Pancreas (tissue), 10 donors: ENCODE measurements around the gene UBR7. TPM values are rescaled to one million over a fixed set of nuclear protein-coding genes. Genes with fewer than 3 reads are reported as not detected.

ENCODE experiments used
- ATAC-seq, 4 donors: fragments of 200-7000 bp; cut with Tn5 transposase; one replicate each; pipeline versions ENCODE4 v1.8.0 to v1.9.1; 2020; ENCODE audit warnings: mild to moderate bottlenecking in 4 of 4, moderate library complexity in 4 of 4
- DNase-seq, 6 donors: peaks; one replicate each; pipeline ENCODE4 v3.0.0-alpha.2; 2020
- FAIRE-seq: peaks from 2 replicates; lab custom pipeline; 2012; peaks lifted over from hg19 to GRCh38; lab: Jason Lieb, UNC
- H3K27ac ChIP-seq, 4 donors: fragments of 200-600 bp; sonication (generic); 1 replicate in 3 of 4; 2 replicates in 1 of 4; pipeline versions ENCODE4 v1.5.0 to v1.8.0; 2020
- H3K27me3 ChIP-seq, 4 donors: fragments of 200-600 bp; one replicate each; pipeline ENCODE4 v1.8.0; 2021
- H3K36me3 ChIP-seq, 3 donors: fragments of 200-600 bp; sonication (generic) in 1 of 3; one replicate each; pipeline versions ENCODE4 v1.5.0 to v1.8.0; 2020 to 2021
- H3K4me1 ChIP-seq, 3 donors: fragments of 200-600 bp; one replicate each; pipeline ENCODE4 v1.8.0; 2021
- H3K4me3 ChIP-seq, 4 donors: fragments of 200-600 bp; sonication (generic) in 2 of 4; one replicate each; pipeline versions ENCODE4 v1.5.0 to v1.8.0; 2020 to 2021
- H3K9me3 ChIP-seq, 4 donors: fragments of 200-600 bp; one replicate each; pipeline ENCODE4 v1.8.0; 2021
- WGBS, 2 donors: extraction: QIAGEN DNeasy Blood & Tissue Kit; methylation state at CpG; one replicate each; pipeline ENCODE4 v1.1.7; 2013; 5-methylcytosine and 5-hydroxymethylcytosine counted together
- intact Hi-C, 3 donors: fragments of 100-400 bp; cut with DNase I; formaldehyde crosslinking; loops; one replicate each; pipeline versions ENCODE4 v1.11.1 to v1.14.2; 2022
- polyA plus RNA-seq, 2 donors: library from polyadenylated mRNA; stranded (reverse); fragments of 200-250 nt; gene quantifications; one replicate each; pipeline ENCODE4 v1.2.3, GENCODE V29; 2013
- total RNA-seq, 6 donors: library from RNA; stranded (reverse); fragmentation: NEBNext Ultra II Directional in 4 of 6; extraction: Animal tissue kit (Norgen Biotek cat#: 25700) in 4 of 6; gene quantifications; one replicate each; pipeline versions ENCODE4 v1.2.1 to v1.2.4, GENCODE V29; 2021 to 2023
- TF ChIP-seq, protein P1 (sequence below), 4 donors: fragments of 200-600 bp; sonication (generic) in 3 of 4; IDR thresholded peaks; one replicate each; pipeline versions ENCODE4 v1.5.0 to v1.8.0; 2021; ENCODE audit warnings: antibody characterized with exemption in 4 of 4
- donor health status: healthy with polysubstance abuse.
- donor health status: DM: no; HTN: no; CAD: no; lungs with moderate emphysema.
- donor health status: DM: no; HTN: no; CAD: no.
- donor health status: control.
- donor health status: control.
- donor health status: Bipolar disorder and iron deficiency.
- donor health status: DM: yes; HTN: yes; CAD: no.
- donor health status: DM: no; HTN: no; CAD: no.
- donor health status: DM: no; HTN: no; CAD: no.
- donor health status: DM: yes; HTN: yes; CAD: no.

UBR7 gene
- total and polyA plus RNA-seq, 8 donors: 5.5 to 17.6 (median 11.9) TPM

DNA sequence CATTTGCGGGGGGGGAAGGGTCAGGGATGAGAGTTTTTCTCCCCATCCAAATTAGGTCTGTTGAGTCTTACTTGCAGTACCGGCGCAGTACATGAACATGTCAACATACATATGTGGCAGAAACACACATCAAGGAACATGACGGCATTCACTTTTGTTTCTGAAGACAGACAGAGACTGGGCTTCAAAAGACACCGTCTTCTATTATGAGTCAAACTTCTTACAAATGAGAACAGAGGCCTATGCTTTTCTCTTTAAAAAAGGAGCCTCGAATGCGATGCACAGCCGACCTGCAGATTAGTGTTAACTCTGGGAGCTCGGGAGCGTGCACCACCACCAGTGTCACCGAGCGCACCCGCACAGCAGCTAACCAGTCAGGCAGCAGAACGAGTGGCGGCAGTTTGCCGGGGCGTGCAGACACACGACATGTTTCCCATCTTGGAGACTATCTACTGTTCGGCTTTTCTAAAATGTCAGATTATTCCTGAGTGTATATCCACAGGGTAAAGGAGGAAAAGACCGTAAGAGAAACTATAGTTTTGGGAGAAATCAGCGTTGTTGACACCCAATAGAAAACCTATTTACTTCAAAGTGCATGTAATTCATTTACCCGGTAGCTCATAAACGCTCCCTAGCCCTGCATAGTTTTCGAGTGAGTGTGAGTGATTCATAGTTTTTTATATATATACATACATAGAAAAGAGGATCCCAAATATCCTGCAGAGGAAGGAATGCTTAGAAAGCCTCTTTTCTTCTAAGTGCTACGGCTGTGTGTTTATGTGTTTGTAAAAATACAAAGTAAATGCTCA, 33.0 kb downstream of the UBR7 start:
- Histone ChIP-seq H3K36me3 (peaks cover 3 to 25% (median 15%) of the 10 kb centered on the region in 3 donors), H3K4me1 (no peaks in the 10 kb centered on the region), H3K9me3 (no peaks in the 10 kb centered on the region), H3K4me3 (no peak overlapping the region), H3K27ac (no peak overlapping the region), H3K27me3 (no peaks in the 10 kb centered on the region)
- TF ChIP-seq, protein P1, sequence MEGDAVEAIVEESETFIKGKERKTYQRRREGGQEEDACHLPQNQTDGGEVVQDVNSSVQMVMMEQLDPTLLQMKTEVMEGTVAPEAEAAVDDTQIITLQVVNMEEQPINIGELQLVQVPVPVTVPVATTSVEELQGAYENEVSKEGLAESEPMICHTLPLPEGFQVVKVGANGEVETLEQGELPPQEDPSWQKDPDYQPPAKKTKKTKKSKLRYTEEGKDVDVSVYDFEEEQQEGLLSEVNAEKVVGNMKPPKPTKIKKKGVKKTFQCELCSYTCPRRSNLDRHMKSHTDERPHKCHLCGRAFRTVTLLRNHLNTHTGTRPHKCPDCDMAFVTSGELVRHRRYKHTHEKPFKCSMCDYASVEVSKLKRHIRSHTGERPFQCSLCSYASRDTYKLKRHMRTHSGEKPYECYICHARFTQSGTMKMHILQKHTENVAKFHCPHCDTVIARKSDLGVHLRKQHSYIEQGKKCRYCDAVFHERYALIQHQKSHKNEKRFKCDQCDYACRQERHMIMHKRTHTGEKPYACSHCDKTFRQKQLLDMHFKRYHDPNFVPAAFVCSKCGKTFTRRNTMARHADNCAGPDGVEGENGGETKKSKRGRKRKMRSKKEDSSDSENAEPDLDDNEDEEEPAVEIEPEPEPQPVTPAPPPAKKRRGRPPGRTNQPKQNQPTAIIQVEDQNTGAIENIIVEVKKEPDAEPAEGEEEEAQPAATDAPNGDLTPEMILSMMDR (IDR thresholded peaks at IDR 0.05): no peak
- FAIRE-seq: no peak
- 93 to 94% methylated on average over 25 of the region's 25 CpGs for WGBS, 2 donors
- no peak for DNase-seq
- ATAC-seq: no peak
- intact Hi-C loops: no loop called here

DNA sequence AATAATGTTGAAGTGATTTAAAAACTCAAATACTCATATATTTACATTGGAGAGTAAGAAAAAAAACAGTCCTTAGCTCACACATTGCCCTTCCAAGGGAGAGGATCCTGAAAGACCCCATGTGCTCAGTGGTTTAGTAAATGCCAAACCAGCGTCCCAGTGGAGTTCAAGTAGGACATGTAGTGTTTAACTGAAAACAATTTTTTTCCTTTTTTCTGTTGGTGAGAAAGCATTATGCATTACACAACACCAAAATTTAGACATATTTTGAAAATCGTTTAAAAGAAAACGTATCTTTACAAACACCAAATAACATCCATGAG, 33.6 kb downstream of the UBR7 start:
- FAIRE-seq: no peak
- Histone ChIP-seq H3K9me3 (no peaks in the 10 kb centered on the region), H3K27me3 (no peaks in the 10 kb centered on the region), H3K27ac (no peak overlapping the region), H3K4me3 (no peak overlapping the region), H3K36me3 (peaks cover 3 to 31% (median 18%) of the 10 kb centered on the region in 3 donors), H3K4me1 (no peaks in the 10 kb centered on the region)
- WGBS, 2 donors: 84 to 90% methylated on average over 3 of the region's 3 CpGs
- intact Hi-C loops: no loop called here
- TF ChIP-seq, protein P1 (IDR thresholded peaks at IDR 0.05): no peak
- no peak for ATAC-seq
- DNase-seq: no peak

DNA sequence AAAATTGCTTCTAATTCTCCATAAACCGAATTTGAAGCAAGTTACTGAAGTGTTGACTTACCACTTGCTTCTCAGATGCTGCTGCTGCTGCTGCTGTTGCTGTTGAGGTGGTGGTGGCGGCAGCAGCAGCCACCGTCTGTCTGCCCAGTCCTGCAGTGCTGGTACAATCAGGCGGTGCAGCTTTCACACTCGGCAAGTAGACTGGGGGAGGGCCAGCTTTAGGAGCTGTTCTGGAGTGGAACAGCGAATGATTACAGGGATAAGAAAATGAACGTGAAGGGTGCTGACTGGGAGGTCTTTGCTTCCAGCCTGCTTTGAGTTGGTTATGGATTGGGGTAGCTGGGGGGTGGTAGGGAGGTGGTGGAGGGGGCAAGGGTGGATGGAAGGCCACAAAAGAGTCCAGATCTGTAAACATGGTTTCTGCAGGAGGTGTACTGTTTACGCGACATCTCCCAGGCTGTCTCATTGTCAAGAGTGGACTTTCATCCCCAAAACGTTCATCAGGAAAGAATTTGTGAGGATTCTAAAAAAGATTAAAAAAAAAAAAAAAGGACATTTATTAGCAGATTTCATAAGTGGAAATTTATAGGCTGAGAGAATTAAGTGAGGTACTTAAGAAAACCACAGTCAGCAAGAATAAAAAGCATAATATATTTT, 38.8 kb downstream of the UBR7 start:
- Histone ChIP-seq H3K27ac (no peak overlapping the region), H3K4me1 (no peaks in the 10 kb centered on the region), H3K27me3 (no peaks in the 10 kb centered on the region), H3K9me3 (no peaks in the 10 kb centered on the region), H3K4me3 (no peak overlapping the region), H3K36me3 (peaks cover 3 to 53% (median 21%) of the 10 kb centered on the region in 3 donors)
- intact Hi-C loops: no loop called here
- ATAC-seq (no peak), FAIRE-seq (no peak), DNase-seq (no peak)
- 81 to 85% methylated on average over 10 of the region's 10 CpGs for WGBS, 2 donors
- TF ChIP-seq, protein P1 (IDR thresholded peaks at IDR 0.05): no peak

DNA sequence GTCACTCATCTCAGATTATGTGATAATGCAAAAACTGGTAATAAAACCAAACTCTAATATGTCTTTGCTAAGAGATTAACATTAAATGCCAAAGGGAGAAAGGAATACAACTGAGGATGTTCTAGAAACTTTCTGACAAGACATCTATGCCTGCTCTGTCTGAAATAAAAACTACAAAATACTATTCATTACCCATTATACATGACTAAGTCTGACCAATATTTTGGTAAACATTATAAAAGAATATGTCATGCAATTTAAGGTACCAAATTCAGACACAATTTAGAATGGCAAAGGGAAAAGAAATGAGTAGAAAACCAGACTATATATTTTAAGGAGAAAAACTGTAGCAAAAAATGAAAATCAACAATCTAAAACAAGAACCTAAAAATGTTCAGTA, 39.5 kb downstream of the UBR7 start:
- Histone ChIP-seq H3K27ac (no peak overlapping the region), H3K9me3 (no peaks in the 10 kb centered on the region), H3K27me3 (no peaks in the 10 kb centered on the region), H3K4me3 (no peak overlapping the region), H3K36me3 (peaks cover 3 to 51% (median 21%) of the 10 kb centered on the region in 3 donors), H3K4me1 (no peaks in the 10 kb centered on the region)
- intact Hi-C loops: no loop called here
- no peak for DNase-seq
- TF ChIP-seq, protein P1 (IDR thresholded peaks at IDR 0.05): no peak
- FAIRE-seq: no peak
- ATAC-seq: no peak
